K562 (cell line): ENCODE measurements around the gene RCC1. TPM values are rescaled to one million over a fixed set of nuclear protein-coding genes. Genes with fewer than 3 reads are reported as not detected.

Experiments
- BRF1 ChIP-seq: IDR thresholded peaks from 3 replicates; pipeline ENCODE4 v1.6.1; 2011; ENCODE audit warnings: borderline replicate concordance, mild to moderate bottlenecking; ENCODE audit not compliant: insufficient read length; ENCODE audit errors: extremely low read depth
- CHCHD3 ChIP-seq: fragments of 250-450 bp; sonication (Bioruptor Pico); IDR thresholded peaks from 2 replicates; pipeline ENCODE4 v2.1.2; 2022; ENCODE audit warnings: mild to moderate bottlenecking
- DLX4 ChIP-seq: fragments of 250-450 bp; sonication (Bioruptor Pico); IDR thresholded peaks from 2 replicates; pipeline ENCODE4 v1.6.1; 2021; ENCODE audit warnings: mild to moderate bottlenecking
- HIVEP1 ChIP-seq: fragments of 250-450 bp; sonication (Bioruptor Pico); IDR thresholded peaks from 2 replicates; pipeline ENCODE4 v1.4.0; 2020; ENCODE audit warnings: mild to moderate bottlenecking
- MGA ChIP-seq: fragments of 450-650 bp; IDR thresholded peaks from 2 replicates; pipeline ENCODE4 v1.6.1; 2016; ENCODE audit warnings: mild to moderate bottlenecking, moderate library complexity
- MYC ChIP-seq, 2 experiments: fragments of 250-450 bp in 1 of 2; sonication (Bioruptor Pico) in 1 of 2; IDR thresholded peaks; 2 replicates each; pipeline versions ENCODE4 v1.5.1 to v1.6.1; 2012 to 2021; ENCODE audit warnings: low read depth in 2 of 2, borderline replicate concordance in 1 of 2, improper control_type of control experiment in 1 of 2, low read length in 1 of 2, mild to moderate bottlenecking in 1 of 2, moderate library complexity in 1 of 2
- UBTF ChIP-seq, 2 experiments: IDR thresholded peaks; 2 replicates each; pipeline ENCODE4 v1.6.1; 2012; ENCODE audit warnings: improper control_type of control experiment in 2 of 2, low read depth in 2 of 2, low read length in 2 of 2, borderline replicate concordance in 1 of 2
- USF1 ChIP-seq: sonication (generic); formaldehyde crosslinking; IDR thresholded peaks from 2 replicates; pipeline ENCODE4 v1.9.0; 2022; ENCODE audit warnings: mild to moderate bottlenecking, missing genetic modification reagents
- ZBTB12 ChIP-seq: fragments of 250-450 bp; sonication (Bioruptor Pico); IDR thresholded peaks from 2 replicates; pipeline ENCODE4 v1.4.0; 2020
- polyA plus RNA-seq, 8 experiments: library from polyadenylated mRNA; depleted of rRNA in 4 of 8; stranded (reverse) in 5 of 8; unstranded in 3 of 8; fragments of >200 nt; fragmentation: Nextera tagmentation in 2 of 8; fragmentation: Illumina TruSeq in 1 of 8; extraction: Ambion mirVana in 2 of 8; extraction: Trizol in 1 of 8; gene quantifications; 2 replicates each; pipeline versions ENCODE4 v1.2.1 to v1.2.3, GENCODE V29; 2011 to 2014; ENCODE audit warnings: inconsistent platforms in 1 of 8, missing spikeins in 1 of 8
- total RNA-seq, 7 experiments: library from RNA; depleted of rRNA in 6 of 7; stranded (reverse); fragments of >200 nt in 6 of 7; fragmentation: Illumina TruSeq in 2 of 7; extraction: Trizol in 2 of 7; gene quantifications; 2 replicates each; pipeline versions ENCODE4 v1.2.1 to v1.2.3, GENCODE V29; 2011 to 2021; ENCODE audit warnings: low replicate concordance in 1 of 7

RCC1 gene
- total and polyA plus RNA-seq, 9 of the 15 experiments (the other 6 are each of a cell fraction or from before 2014, with no cell fraction given): 16.4 to 202 (median 107) TPM

- no peak for TF ChIP-seq UBTF (IDR thresholded peaks at IDR 0.05; ENCODE audit: borderline replicate concordance in 1 of 2, low read depth in 2 of 2, low read length in 2 of 2)
- TF ChIP-seq DLX4 (CRISPR knock-in tag): no peak
- peak; percentile 54; the same call in 1 of the 2 replicates for TF ChIP-seq CHCHD3 (CRISPR knock-in tag)
- peak; percentile 71 for TF ChIP-seq ZBTB12 (CRISPR knock-in tag)
- peak; percentile 95 for TF ChIP-seq MGA
- peak; percentile 98 for TF ChIP-seq MYC (IDR thresholded peaks at IDR 0.05; ENCODE audit: low read depth, low read length)
- peak; percentile 91; the same call in 1 of the 2 replicates for TF ChIP-seq MYC (CRISPR knock-in tag; IDR thresholded peaks at IDR 0.05; ENCODE audit: borderline replicate concordance, low read depth)
- TF ChIP-seq USF1: peak; percentile 75
- no peak for TF ChIP-seq BRF1
- no peak for TF ChIP-seq HIVEP1 (CRISPR knock-in tag)
Observed at GRCh38 chr1:28581531-28582247, 75.8 kb downstream of the RCC1 start (continued).
